Breast epithelium (tissue), 4 donors: ENCODE measurements around the gene NCAM2. TPM values are rescaled to one million over a fixed set of nuclear protein-coding genes. Genes with fewer than 3 reads are reported as not detected.

Source experiments
- DNase-seq, 2 donors: peaks; one replicate each; pipeline ENCODE4 v3.0.0-alpha.2; 2019; ENCODE audit warnings: low spot score in 2 of 2
- H3K27ac ChIP-seq, 2 donors: fragments of 200-600 bp; sonication (generic) in 1 of 2; one replicate each; pipeline ENCODE4 v1.5.1; 2016 to 2019; ENCODE audit warnings: mild to moderate bottlenecking in 1 of 2
- H3K27me3 ChIP-seq, 2 donors: fragments of 200-600 bp; sonication (generic) in 1 of 2; one replicate each; pipeline versions ENCODE4 v1.5.1 to v1.6.0; 2017 to 2019; ENCODE audit warnings: control low read depth in 1 of 2, mild to moderate bottlenecking in 1 of 2
- H3K36me3 ChIP-seq: fragments of 200-600 bp; one replicate; pipeline ENCODE4 v1.5.1; 2019
- H3K4me1 ChIP-seq, 2 donors: fragments of 200-600 bp; sonication (generic); one replicate each; pipeline ENCODE4 v1.5.1; 2016 to 2019; ENCODE audit warnings: control low read depth in 1 of 2
- H3K4me3 ChIP-seq, 3 donors: fragments of 200-600 bp; sonication (generic); 1 replicate in 2 of 3; 2 replicates in 1 of 3; pipeline ENCODE4 v1.5.1; 2016 to 2019; ENCODE audit warnings: mild to moderate bottlenecking in 3 of 3, moderate library complexity in 2 of 3
- H3K9me3 ChIP-seq, 2 donors: fragments of 200-600 bp; sonication (generic) in 1 of 2; one replicate each; pipeline ENCODE4 v1.5.1; 2016 to 2019; ENCODE audit warnings: control low read depth in 1 of 2
- POLR2A ChIP-seq: fragments of 450-650 bp; IDR thresholded peaks from one replicate; pipeline ENCODE4 v1.6.1; 2016; ENCODE audit warnings: antibody characterized with exemption, mild to moderate bottlenecking, moderate library complexity
- POLR2AphosphoS5 ChIP-seq, 3 donors: sonication (generic); formaldehyde crosslinking; IDR thresholded peaks; one replicate each; pipeline ENCODE4 v1.6.1; 2017; ENCODE audit warnings: antibody characterized with exemption in 3 of 3
- intact Hi-C: fragments of 100-400 bp; cut with DNase I; formaldehyde crosslinking; loops from one replicate; pipeline ENCODE4 v1.15.1; 2023; ENCODE audit warnings: low total_unique reads
- total RNA-seq, 3 donors: library from RNA; depleted of rRNA; stranded (reverse); fragments of >200 nt; gene quantifications; one replicate each; pipeline ENCODE4 v1.1.0, GENCODE V29; 2016
- TF ChIP-seq, protein P1 (sequence below), 3 donors: fragments of 450-650 bp; IDR thresholded peaks; one replicate each; pipeline ENCODE4 v1.5.1; 2016 to 2017; ENCODE audit warnings: antibody characterized with exemption in 3 of 3, mild to moderate bottlenecking in 3 of 3, moderate library complexity in 3 of 3

The NCAM2 gene
- total RNA-seq, 3 donors from 2014 or later: 2.6 to 6.3 (median 3.6) TPM

DNA sequence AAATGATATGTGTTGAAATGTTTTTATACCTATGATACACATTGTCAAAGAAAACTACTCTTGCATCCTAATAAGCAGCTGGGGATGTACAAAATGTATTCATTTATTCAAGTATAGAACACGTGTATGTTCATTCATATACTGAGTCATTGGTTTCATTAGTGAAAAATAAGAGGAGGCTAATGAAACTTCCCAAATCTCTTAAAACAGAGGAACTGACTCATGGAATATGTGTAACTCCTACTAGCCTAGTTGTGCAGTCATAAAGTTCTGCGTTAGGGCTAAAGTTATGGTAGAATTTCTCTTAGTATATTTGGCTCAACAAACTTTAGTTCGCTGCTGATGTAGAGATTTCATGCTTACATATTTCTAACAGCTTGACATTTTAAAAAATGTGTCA, 441.6 kb downstream of the NCAM2 start:
- no peak for DNase-seq
- no peaks in the 10 kb centered on the region for H3K27me3 ChIP-seq
- H3K36me3 ChIP-seq: no peaks in the 10 kb centered on the region
- H3K9me3 ChIP-seq: no peaks in the 10 kb centered on the region
- H3K4me3 ChIP-seq: no peak overlapping the region
- no peaks in the 10 kb centered on the region for H3K4me1 ChIP-seq
- intact Hi-C loops: no loop called here
- H3K27ac ChIP-seq: no peak overlapping the region
- no peak for TF ChIP-seq POLR2AphosphoS5 (IDR thresholded peaks at IDR 0.05)
- TF ChIP-seq POLR2A: no peak
- TF ChIP-seq, protein P1, sequence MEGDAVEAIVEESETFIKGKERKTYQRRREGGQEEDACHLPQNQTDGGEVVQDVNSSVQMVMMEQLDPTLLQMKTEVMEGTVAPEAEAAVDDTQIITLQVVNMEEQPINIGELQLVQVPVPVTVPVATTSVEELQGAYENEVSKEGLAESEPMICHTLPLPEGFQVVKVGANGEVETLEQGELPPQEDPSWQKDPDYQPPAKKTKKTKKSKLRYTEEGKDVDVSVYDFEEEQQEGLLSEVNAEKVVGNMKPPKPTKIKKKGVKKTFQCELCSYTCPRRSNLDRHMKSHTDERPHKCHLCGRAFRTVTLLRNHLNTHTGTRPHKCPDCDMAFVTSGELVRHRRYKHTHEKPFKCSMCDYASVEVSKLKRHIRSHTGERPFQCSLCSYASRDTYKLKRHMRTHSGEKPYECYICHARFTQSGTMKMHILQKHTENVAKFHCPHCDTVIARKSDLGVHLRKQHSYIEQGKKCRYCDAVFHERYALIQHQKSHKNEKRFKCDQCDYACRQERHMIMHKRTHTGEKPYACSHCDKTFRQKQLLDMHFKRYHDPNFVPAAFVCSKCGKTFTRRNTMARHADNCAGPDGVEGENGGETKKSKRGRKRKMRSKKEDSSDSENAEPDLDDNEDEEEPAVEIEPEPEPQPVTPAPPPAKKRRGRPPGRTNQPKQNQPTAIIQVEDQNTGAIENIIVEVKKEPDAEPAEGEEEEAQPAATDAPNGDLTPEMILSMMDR (IDR thresholded peaks at IDR 0.05): no peak

DNA sequence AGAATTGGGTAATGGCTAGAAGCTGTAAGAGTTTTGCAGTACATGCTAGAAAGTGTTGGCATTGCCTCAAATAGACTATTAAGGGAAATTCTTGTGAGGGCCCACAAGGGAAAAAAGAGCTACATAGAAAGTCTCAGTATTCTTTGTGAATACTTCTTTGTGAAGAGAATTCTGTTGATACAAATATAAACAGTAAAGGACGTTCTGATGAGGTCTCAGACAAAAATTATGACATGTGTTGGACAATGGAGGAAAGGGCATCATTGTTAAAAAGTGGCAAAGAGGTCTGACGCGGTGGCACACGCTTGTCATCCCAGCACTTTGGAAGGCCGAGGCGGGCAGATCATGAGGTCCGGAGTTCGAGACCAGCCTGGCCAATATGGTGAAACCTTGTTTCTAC, 458.9 kb downstream of the NCAM2 start:
- H3K4me3 ChIP-seq: no peak overlapping the region
- no peaks in the 10 kb centered on the region for H3K36me3 ChIP-seq
- no peaks in the 10 kb centered on the region for H3K9me3 ChIP-seq
- H3K27me3 ChIP-seq: no peaks in the 10 kb centered on the region
- intact Hi-C loops: no loop called here
- DNase-seq: no peak
- TF ChIP-seq, protein P1 (IDR thresholded peaks at IDR 0.05): no peak
- TF ChIP-seq POLR2A: no peak
- no peak for TF ChIP-seq POLR2AphosphoS5 (IDR thresholded peaks at IDR 0.05)
- no peak overlapping the region for H3K27ac ChIP-seq
- no peaks in the 10 kb centered on the region for H3K4me1 ChIP-seq

DNA sequence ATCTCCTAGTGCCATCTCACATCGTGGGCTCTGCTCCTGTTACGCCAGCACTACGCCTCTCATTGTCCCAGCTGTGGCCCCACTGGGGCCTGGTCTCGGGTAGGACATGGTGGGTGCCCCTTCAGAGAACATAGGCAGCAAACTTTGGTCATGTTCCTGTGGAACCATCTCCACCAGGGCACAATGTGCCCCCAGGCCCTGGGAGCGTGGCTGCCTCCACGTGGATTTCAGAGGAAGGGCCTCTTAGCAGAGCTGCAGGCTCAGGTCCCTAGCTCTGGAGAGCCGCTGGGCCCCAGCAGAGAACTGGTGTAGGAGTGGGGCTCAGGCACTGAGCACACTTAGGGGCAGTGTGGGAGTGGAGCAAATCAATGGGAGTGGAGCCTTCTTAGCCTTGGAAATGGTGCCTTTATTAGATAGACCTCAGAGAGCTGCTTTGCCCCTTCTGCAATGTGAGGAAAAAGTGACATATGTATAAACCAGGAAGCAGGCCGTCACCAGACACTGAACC, 460.0 kb downstream of the NCAM2 start:
- Histone ChIP-seq H3K36me3 (no peaks in the 10 kb centered on the region), H3K4me3 (no peak overlapping the region), H3K27ac (no peak overlapping the region), H3K9me3 (no peaks in the 10 kb centered on the region), H3K4me1 (no peaks in the 10 kb centered on the region), H3K27me3 (no peaks in the 10 kb centered on the region)
- TF ChIP-seq, protein P1 (IDR thresholded peaks at IDR 0.05): no peak
- no peak for DNase-seq
- intact Hi-C loops: no loop called here

DNA sequence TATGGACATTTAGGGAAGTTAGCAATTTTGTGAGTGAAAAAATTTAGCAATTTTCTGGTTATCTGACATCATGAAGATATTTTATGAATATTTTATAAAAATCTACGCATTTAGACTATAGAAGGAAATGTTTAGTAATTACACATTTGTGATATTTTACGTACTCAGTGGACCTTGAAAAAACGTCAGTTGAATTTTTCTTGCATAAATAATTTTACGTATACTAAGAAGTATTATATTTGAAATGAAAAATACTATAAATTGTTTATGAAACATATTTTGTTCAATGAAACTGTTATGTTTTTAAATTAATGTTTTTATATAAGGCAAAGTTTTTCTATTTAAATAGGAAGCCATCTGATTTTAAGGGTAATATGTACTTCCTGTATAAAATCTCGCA, 462.8 kb downstream of the NCAM2 start:
- Histone ChIP-seq H3K9me3 (no peaks in the 10 kb centered on the region), H3K4me1 (no peaks in the 10 kb centered on the region), H3K36me3 (no peaks in the 10 kb centered on the region), H3K4me3 (no peak overlapping the region), H3K27ac (no peak overlapping the region), H3K27me3 (no peaks in the 10 kb centered on the region)
- TF ChIP-seq, protein P1 (IDR thresholded peaks at IDR 0.05): no peak
- TF ChIP-seq POLR2A: no peak
- TF ChIP-seq POLR2AphosphoS5 (IDR thresholded peaks at IDR 0.05): no peak
- intact Hi-C loops: no loop called here
- no peak for DNase-seq

DNA sequence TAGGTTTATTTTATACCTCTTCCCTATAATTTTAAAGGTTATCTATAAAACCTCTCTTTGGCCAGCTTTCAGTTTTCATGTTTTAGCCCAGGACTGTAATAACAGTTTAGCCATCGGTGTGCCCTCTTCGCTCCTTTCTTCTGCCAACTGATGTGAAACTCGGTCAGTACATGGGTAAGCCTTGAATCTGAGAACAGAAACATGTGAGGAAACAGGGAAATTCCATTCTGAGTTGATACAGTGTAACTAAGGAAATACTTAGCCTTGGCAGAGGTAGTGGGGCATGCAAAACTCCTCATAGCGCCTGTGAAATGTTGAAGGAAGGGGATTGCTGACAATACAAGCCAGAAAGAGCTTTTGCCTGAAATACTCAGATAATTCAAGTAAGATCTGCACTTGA, 465.2 kb downstream of the NCAM2 start:
- Histone ChIP-seq H3K27ac (no peak overlapping the region), H3K9me3 (no peaks in the 10 kb centered on the region), H3K4me1 (no peaks in the 10 kb centered on the region), H3K36me3 (no peaks in the 10 kb centered on the region), H3K4me3 (no peak overlapping the region), H3K27me3 (no peaks in the 10 kb centered on the region)
- TF ChIP-seq POLR2A (no peak), POLR2AphosphoS5 (IDR thresholded peaks at IDR 0.05) (no peak)
- intact Hi-C loops: no loop called here
- DNase-seq: no peak

DNA sequence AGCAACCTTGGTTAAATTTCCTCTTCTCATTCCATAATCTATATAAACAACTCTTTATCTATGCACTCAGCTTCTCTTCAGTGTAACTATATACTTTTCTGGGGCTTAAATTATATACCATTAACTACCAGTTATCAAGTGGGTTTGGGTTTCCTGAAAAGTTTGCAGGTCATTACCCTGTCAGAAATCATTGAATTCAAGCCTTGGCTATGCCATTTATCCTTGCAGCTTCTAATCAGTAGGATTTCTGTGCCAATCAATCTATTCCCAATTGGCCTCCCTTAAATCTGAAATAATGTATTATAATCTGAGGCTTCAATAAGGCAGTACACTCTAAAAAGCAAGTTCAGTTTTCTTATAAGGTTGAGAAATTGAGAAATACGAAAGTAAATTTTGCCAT, 466.5 kb downstream of the NCAM2 start:
- intact Hi-C loops: no loop called here
- no peak overlapping the region for H3K27ac ChIP-seq
- H3K36me3 ChIP-seq: no peaks in the 10 kb centered on the region
- H3K4me1 ChIP-seq: no peaks in the 10 kb centered on the region
- no peaks in the 10 kb centered on the region for H3K9me3 ChIP-seq
- TF ChIP-seq, protein P1 (IDR thresholded peaks at IDR 0.05): no peak
- H3K4me3 ChIP-seq: no peak overlapping the region
- no peak for DNase-seq
- H3K27me3 ChIP-seq: no peaks in the 10 kb centered on the region
